CD14-positive monocyte (primary cell): Measurements from ENCODE around the gene FAM228B. TPM values are rescaled to one million over a fixed set of nuclear protein-coding genes. Genes with fewer than 3 reads are reported as not detected.

Experiments
- DNase-seq, 3 donors: peaks; one replicate each; pipeline ENCODE4 v3.0.0-alpha.2; 2011 to 2022
- H2AFZ ChIP-seq: 2 replicates; pipeline ENCODE4 v1.6.0; 2012; ENCODE audit warnings: mild to moderate bottlenecking, low read depth, low read length, inconsistent platforms; ENCODE audit not compliant: insufficient read depth, poor library complexity, severe bottlenecking
- H3K27ac ChIP-seq, 2 donors: 1 replicate in 1 of 2; 2 replicates in 1 of 2; pipeline ENCODE4 v1.5.1; 2012 to 2013; ENCODE audit warnings: low read length in 2 of 2, control low read depth in 1 of 2, inconsistent platforms in 1 of 2, low read depth in 1 of 2, mild to moderate bottlenecking in 1 of 2
- H3K27me3 ChIP-seq, 2 donors: one replicate each; pipeline versions ENCODE4 v1.6.0 to v1.6.1; 2011 to 2013; ENCODE audit warnings: low read length in 2 of 2; ENCODE audit not compliant: control insufficient read depth in 2 of 2, insufficient read depth in 2 of 2
- H3K36me3 ChIP-seq, 2 donors: replicated peaks in 1 of 2; 1 replicate in 1 of 2; 2 replicates in 1 of 2; pipeline versions ENCODE4 v1.5.1 to v1.6.1; 2012 to 2013; ENCODE audit warnings: low read length in 2 of 2, control low read depth in 1 of 2, inconsistent platforms in 1 of 2, mild to moderate bottlenecking in 1 of 2; ENCODE audit not compliant: insufficient read depth in 2 of 2, control insufficient read depth in 1 of 2
- H3K4me1 ChIP-seq, 2 donors: 1 replicate in 1 of 2; 2 replicates in 1 of 2; pipeline versions ENCODE4 v1.5.1 to v1.6.1; 2012 to 2013; ENCODE audit warnings: low read length in 2 of 2, control low read depth in 1 of 2, inconsistent platforms in 1 of 2, mild to moderate bottlenecking in 1 of 2, moderate library complexity in 1 of 2; ENCODE audit not compliant: insufficient read depth in 2 of 2, control insufficient read depth in 1 of 2
- H3K4me2 ChIP-seq: replicated peaks from 2 replicates; pipeline ENCODE3; 2012; ENCODE audit warnings: low read length, moderate library complexity, mild to moderate bottlenecking; ENCODE audit not compliant: poor library complexity, severe bottlenecking; ENCODE audit errors: extremely low read depth
- H3K4me3 ChIP-seq, 3 experiments: fragments of 200-600 bp in 1 of 3; sonication (generic) in 1 of 3; replicated peaks in 1 of 3; 1 replicate in 2 of 3; 2 replicates in 1 of 3; pipeline ENCODE4 v1.5.1; 2011 to 2013; ENCODE audit warnings: low read length in 3 of 3, mild to moderate bottlenecking in 3 of 3, control low read depth in 2 of 3, low read depth in 2 of 3, inconsistent platforms in 1 of 3, moderate library complexity in 1 of 3
- H3K79me2 ChIP-seq: 2 replicates; pipeline ENCODE4 v1.6.0; 2012; ENCODE audit warnings: mild to moderate bottlenecking, control low read depth, inconsistent platforms, low read length, moderate library complexity; ENCODE audit not compliant: insufficient read depth
- H3K9ac ChIP-seq: 2 replicates; pipeline ENCODE4 v1.6.0; 2017; ENCODE audit warnings: low read length, mild to moderate bottlenecking; ENCODE audit not compliant: insufficient read depth, poor library complexity, severe bottlenecking
- H3K9me3 ChIP-seq, 2 donors: replicated peaks in 1 of 2; 1 replicate in 1 of 2; 2 replicates in 1 of 2; pipeline versions ENCODE4 v1.5.1 to v1.6.1; 2012 to 2013; ENCODE audit warnings: low read length in 2 of 2, control low read depth in 1 of 2; ENCODE audit not compliant: control insufficient read depth in 1 of 2, insufficient read depth in 1 of 2
- H4K20me1 ChIP-seq: 2 replicates; pipeline ENCODE4 v1.6.0; 2012; ENCODE audit warnings: mild to moderate bottlenecking, low read length, control low read depth, moderate library complexity; ENCODE audit not compliant: insufficient read depth
- H3K27ac Mint-ChIP-seq, 7 donors: one replicate each; pipeline ENCODE4 v1.8.0; 2020; ENCODE audit warnings: mild to moderate bottlenecking in 7 of 7, mixed read lengths in 7 of 7, moderate library complexity in 6 of 7, inconsistent platforms in 2 of 7
- H3K27me3 Mint-ChIP-seq, 3 donors: one replicate each; pipeline ENCODE4 v1.8.0; 2021 to 2022; ENCODE audit warnings: low read depth in 3 of 3, mild to moderate bottlenecking in 3 of 3, mixed read lengths in 3 of 3, moderate library complexity in 3 of 3, inconsistent platforms in 1 of 3
- H3K36me3 Mint-ChIP-seq, 2 donors: one replicate each; pipeline ENCODE4 v1.8.0; 2020; ENCODE audit warnings: mixed read lengths in 2 of 2, inconsistent platforms in 1 of 2, mild to moderate bottlenecking in 1 of 2
- H3K4me1 Mint-ChIP-seq: one replicate; pipeline ENCODE4 v1.8.0; 2020; ENCODE audit warnings: mild to moderate bottlenecking, mixed read lengths
- H3K4me3 Mint-ChIP-seq, 2 donors: one replicate each; pipeline ENCODE4 v1.8.0; 2020; ENCODE audit warnings: mild to moderate bottlenecking in 2 of 2, mixed read lengths in 2 of 2, moderate library complexity in 1 of 2
- H3K9me3 Mint-ChIP-seq, 7 donors: one replicate each; pipeline ENCODE4 v1.8.0; 2020 to 2022; ENCODE audit warnings: mixed read lengths in 7 of 7, mild to moderate bottlenecking in 6 of 7, moderate library complexity in 6 of 7, inconsistent platforms in 2 of 7
- WGBS: methylation state at CpG from one replicate; pipeline ENCODE4 v1.1.5; 2013; ENCODE audit warnings: missing lambda C conversion rate; ENCODE audit not compliant: insufficient coverage; 5-methylcytosine and 5-hydroxymethylcytosine counted together
- intact Hi-C, 2 donors: fragments of 100-400 bp; cut with micrococcal nuclease; formaldehyde crosslinking; loops; one replicate each; pipeline versions ENCODE4 v1.15.0 to v1.15.1; 2023
- polyA plus RNA-seq, 3 donors: library from polyadenylated mRNA; depleted of rRNA in 1 of 3; unstranded in 2 of 3; stranded (reverse) in 1 of 3; fragments of 300-500 nt in 2 of 3; fragments of >200 nt in 1 of 3; fragmentation: Illumina TruSeq in 2 of 3; gene quantifications; 1 replicate in 2 of 3; 2 replicates in 1 of 3; pipeline ENCODE4 v1.2.3, GENCODE V29; 2012 to 2021
- TF ChIP-seq, protein P1 (sequence below): fragments of 200-600 bp; IDR thresholded peaks from one replicate; pipeline ENCODE4 v1.8.0; 2022; ENCODE audit warnings: antibody characterized with exemption, mild to moderate bottlenecking

Gene FAM228B
- polyA plus RNA-seq, 3 donors: 6.5 to 16.1 (median 7.5) TPM

GRCh38 chr2:24214880-24215279 lies 91.6 kb downstream of the FAM228B start:
- intact Hi-C loops: no loop called here

More at GRCh38 chr2:24214880-24215279, 91.6 kb downstream of the FAM228B start:
- Histone ChIP-seq H3K27ac (no peak overlapping the region), H3K27me3 (no peaks in the 10 kb centered on the region), H2AFZ (no peak overlapping the region), H3K36me3 (peaks cover 85 to 97% of the 10 kb centered on the region in 2 donors), H3K9ac (no peak overlapping the region), H3K4me1 (no peaks in the 10 kb centered on the region), H3K79me2 (no peaks in the 10 kb centered on the region), H3K9me3 (no peaks in the 10 kb centered on the region), H3K4me3 (no peak overlapping the region), H4K20me1 (no peaks in the 10 kb centered on the region), H3K4me2 (no peak overlapping the region)
- Mint-ChIP-seq H3K36me3 (peaks cover 86 to 95% of the 10 kb centered on the region in 2 donors), H3K4me1 (peaks cover 3% of the 10 kb centered on the region), H3K9me3 (peaks cover 0 to 2% (median 0%) of the 10 kb centered on the region in 7 donors), H3K27me3 (no peaks in the 10 kb centered on the region), H3K27ac (no peak overlapping the region), H3K4me3 (no peak overlapping the region)
- TF ChIP-seq, protein P1, sequence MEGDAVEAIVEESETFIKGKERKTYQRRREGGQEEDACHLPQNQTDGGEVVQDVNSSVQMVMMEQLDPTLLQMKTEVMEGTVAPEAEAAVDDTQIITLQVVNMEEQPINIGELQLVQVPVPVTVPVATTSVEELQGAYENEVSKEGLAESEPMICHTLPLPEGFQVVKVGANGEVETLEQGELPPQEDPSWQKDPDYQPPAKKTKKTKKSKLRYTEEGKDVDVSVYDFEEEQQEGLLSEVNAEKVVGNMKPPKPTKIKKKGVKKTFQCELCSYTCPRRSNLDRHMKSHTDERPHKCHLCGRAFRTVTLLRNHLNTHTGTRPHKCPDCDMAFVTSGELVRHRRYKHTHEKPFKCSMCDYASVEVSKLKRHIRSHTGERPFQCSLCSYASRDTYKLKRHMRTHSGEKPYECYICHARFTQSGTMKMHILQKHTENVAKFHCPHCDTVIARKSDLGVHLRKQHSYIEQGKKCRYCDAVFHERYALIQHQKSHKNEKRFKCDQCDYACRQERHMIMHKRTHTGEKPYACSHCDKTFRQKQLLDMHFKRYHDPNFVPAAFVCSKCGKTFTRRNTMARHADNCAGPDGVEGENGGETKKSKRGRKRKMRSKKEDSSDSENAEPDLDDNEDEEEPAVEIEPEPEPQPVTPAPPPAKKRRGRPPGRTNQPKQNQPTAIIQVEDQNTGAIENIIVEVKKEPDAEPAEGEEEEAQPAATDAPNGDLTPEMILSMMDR: no peak
- 100% methylated on average over 1 of the region's 3 CpGs for WGBS
- no peak for DNase-seq

Other genes with a start within 250 kb of the FAM228B start
- 10 to 100 TPM in 1 of 3 donors, 1 to 10 TPM in 2; 4.9 to 12.1 (median 7.2) TPM for gene ATAD2B, start 196.3 kb upstream of the FAM228B start, polyA plus RNA-seq
- gene UBXN2A, start 183.0 kb upstream of the FAM228B start, polyA plus RNA-seq: 1 to 10 TPM; 2.0 to 6.8 (median 5.5) TPM
- gene MFSD2B, start 113.4 kb upstream of the FAM228B start, polyA plus RNA-seq: under 1 TPM in 2 of 3 donors, not detected in 1; 0.03 to 0.46 TPM
- gene WDCP, start 76.1 kb upstream of the FAM228B start, polyA plus RNA-seq: 1 to 10 TPM in 1 of 3 donors, under 1 TPM in 2; 0.43 to 1.3 (median 0.69) TPM
- 10 to 100 TPM in 1 of 3 donors, 1 to 10 TPM in 2; 5.2 to 10.1 (median 7.2) TPM for gene FKBP1B, start 73.7 kb upstream of the FAM228B start, polyA plus RNA-seq
- gene SF3B6, start 47.1 kb upstream of the FAM228B start, polyA plus RNA-seq: 100 to 1,000 TPM in 2 of 3 donors, 10 to 100 TPM in 1; 67.6 to 172 (median 146) TPM
- 10 to 100 TPM; 24.5 to 41.7 (median 34.9) TPM for gene TP53I3, start 38.6 kb upstream of the FAM228B start, polyA plus RNA-seq
- gene PFN4, start 135 bp upstream of the FAM228B start, polyA plus RNA-seq: not detected
- under 1 TPM in 2 of 3 donors, not detected in 1; 0.09 to 0.17 TPM for gene FAM228A, start 51.6 kb downstream of the FAM228B start, polyA plus RNA-seq
- gene ITSN2, start 237.1 kb downstream of the FAM228B start, polyA plus RNA-seq: 10 to 100 TPM; 26.0 to 91.1 (median 40.4) TPM